Mesodermal cell (in vitro differentiated cells): ENCODE results near the gene AGER.
"Not testable (repeated sequence)": the region's sequence is repeated elsewhere in the genome, so short reads cannot be mapped to it uniquely, and the experiment has no call there.

Experiments
- H3K27ac ChIP-seq: 2 replicates; pipeline ENCODE4 v1.7.0; 2013; ENCODE audit warnings: mild to moderate bottlenecking, low read depth, low read length, moderate library complexity; ENCODE audit not compliant: severe bottlenecking
- H3K36me3 ChIP-seq: 2 replicates; pipeline ENCODE4 v1.7.1; 2013; ENCODE audit warnings: mild to moderate bottlenecking, low read length, moderate library complexity; ENCODE audit not compliant: control insufficient read depth, insufficient read depth
- H3K4me1 ChIP-seq: one replicate; pipeline ENCODE4 v1.7.1; 2013; ENCODE audit warnings: mild to moderate bottlenecking, low read length; ENCODE audit not compliant: insufficient read depth, control insufficient read depth, poor library complexity, severe bottlenecking
- H3K4me3 ChIP-seq: 2 replicates; pipeline ENCODE4 v1.7.0; 2013; ENCODE audit warnings: low read length, control low read depth, mild to moderate bottlenecking; ENCODE audit not compliant: insufficient read depth, poor library complexity, severe bottlenecking; ENCODE audit errors: extremely low read depth
- H3K9me3 ChIP-seq: 2 replicates; pipeline ENCODE4 v1.7.1; 2013; ENCODE audit warnings: mild to moderate bottlenecking, low read length, moderate library complexity; ENCODE audit not compliant: control insufficient read depth
- WGBS, 2 experiments: methylation state at CpG; one replicate each; pipeline ENCODE4 v1.1.5; 2013; ENCODE audit warnings: missing lambda C conversion rate in 2 of 2; ENCODE audit not compliant: insufficient coverage in 2 of 2; 5-methylcytosine and 5-hydroxymethylcytosine counted together

Gene AGER

DNA sequence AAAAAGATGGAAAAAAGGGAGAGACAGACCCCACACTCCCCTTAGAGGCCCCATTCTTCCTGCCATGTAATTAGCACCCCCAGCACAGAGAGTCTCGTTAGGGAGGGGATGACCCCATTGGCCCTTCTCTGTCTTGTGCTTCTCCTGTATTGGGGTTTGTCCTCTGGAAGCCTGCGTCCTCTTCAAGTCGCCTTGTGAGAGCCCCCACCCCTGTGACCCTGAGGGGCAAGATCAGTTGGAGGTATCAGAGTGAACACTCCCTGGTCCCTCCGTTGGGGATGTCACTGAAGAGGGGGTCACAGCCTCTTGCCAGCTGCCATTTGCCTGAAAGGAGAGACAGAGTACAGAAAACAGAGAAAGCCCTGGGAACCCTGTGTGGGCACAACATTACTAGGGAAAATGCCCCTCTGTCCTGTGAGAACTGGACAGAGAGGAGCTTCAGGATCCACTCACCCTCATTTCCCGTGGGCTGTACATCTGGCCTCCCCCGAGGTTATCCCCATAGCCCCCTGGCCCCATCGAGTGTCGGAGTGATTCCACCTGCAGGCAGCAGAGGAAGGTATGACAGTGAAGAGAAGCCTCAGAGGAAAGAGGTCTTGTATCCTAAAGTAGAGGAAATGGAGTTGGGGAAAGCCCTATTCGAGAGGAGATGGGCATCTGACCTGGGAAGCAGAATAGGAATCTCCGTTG, 2.2 kb upstream of the AGER start:
- not testable (repeated sequence) for H3K9me3 ChIP-seq, H3K4me3 ChIP-seq
- Histone ChIP-seq H3K36me3 (peaks cover 64% of the 10 kb centered on the region), H3K4me1 (peaks cover 33% of the 10 kb centered on the region), H3K27ac (peak overlapping the region; percentile 41)
- 86 to 98% methylated on average over 4 to 9 of the region's 10 CpGs for WGBS, 2 experiments

DNA sequence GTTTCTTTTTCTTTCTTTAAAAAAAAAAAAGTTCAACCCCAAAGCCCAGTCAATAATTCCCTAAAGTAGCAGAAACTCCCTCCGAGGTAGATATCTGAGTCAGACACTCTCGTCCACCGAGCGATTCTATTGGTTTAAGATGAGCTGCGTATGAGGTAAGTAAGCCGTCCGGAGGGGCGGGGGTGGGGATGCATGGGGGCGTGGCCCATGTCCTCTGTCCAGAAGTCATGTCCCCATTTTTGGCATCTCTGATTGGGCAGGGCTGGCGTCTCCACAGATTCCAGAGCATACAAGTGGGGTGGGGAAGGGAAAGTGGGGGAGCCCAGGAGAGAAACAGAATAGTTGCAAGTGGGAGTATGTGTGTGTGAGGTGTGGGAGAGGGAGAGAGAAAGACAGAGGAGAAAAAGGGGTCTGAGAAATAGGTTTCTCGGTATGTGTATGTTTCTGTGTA, 1.7 kb upstream of the AGER start:
- WGBS, 2 experiments, result 35% methylated on average over 4 to 9 of the region's 11 CpGs
- peaks cover 27% of the 10 kb centered on the region for H3K4me1 ChIP-seq
- H3K27ac ChIP-seq, result peak overlapping the region; percentile 41
- H3K9me3 ChIP-seq, result not testable (repeated sequence)
- H3K4me3 ChIP-seq, result peak overlapping the region; percentile 5
- H3K36me3 ChIP-seq, result peaks cover 70% of the 10 kb centered on the region

DNA sequence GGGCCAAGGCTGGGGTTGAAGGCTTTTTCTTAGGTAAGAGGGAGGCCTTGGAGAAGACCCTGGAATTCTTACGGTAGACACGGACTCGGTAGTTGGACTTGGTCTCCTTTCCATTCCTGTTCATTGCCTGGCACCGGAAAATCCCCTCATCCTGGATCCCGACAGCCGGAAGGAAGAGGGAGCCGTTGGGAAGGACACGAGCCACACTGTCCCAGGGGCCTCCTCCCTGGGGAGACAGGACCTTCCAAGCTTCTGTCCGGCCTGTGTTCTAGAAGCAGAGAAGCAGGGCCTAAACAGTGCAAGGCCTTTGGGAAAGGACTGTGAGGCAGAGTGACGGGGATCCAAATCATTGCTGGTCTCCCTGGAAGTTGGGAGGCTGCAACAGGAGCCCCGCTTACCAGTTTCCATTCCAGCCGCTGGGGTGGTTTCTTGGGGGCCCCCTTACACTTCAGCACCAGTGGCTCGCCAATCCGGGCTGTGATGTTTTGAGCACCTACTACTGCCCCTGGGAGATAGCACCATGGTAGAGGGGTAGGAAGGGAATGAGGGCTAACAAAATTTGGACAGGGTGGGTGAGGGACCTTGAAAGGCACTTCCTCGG, 470 bp downstream of the AGER start:
- WGBS, 2 experiments, result 89 to 96% methylated on average over 14 to 15 of the region's 15 CpGs
- H3K4me1 ChIP-seq, result peaks cover 31% of the 10 kb centered on the region
- H3K27ac ChIP-seq, result peak overlapping the region; percentile 29
- H3K36me3 ChIP-seq, result peaks cover 76% of the 10 kb centered on the region
- H3K9me3 ChIP-seq, result no peaks in the 10 kb centered on the region
- H3K4me3 ChIP-seq, result no peak overlapping the region

DNA sequence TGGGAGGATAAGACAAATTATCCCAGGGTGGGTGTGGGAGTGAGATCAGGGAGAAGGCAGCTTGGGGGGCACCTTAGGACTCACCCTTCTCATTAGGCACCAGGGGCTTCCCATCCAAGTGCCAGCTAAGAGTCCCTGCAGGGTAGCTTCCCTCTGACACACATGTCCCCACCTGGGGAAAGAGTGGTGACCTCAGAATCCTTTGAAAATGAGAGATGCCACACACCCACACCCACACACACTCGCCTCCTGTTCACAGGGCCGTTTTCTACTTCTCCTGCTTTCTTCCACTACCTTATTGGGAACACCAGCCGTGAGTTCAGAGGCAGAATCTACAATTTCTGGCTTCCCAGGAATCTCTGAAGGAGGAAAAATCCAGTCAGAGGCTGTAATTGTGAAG, 1.0 kb downstream of the AGER start:
- no peak overlapping the region for H3K4me3 ChIP-seq
- H3K4me1 ChIP-seq, result peaks cover 27% of the 10 kb centered on the region
- H3K36me3 ChIP-seq, result peaks cover 71% of the 10 kb centered on the region
- H3K9me3 ChIP-seq, result no peaks in the 10 kb centered on the region
- peak overlapping the region; percentile 29 for H3K27ac ChIP-seq
- 80 to 100% methylated on average over 1 of the region's 3 CpGs for WGBS, 2 experiments

DNA sequence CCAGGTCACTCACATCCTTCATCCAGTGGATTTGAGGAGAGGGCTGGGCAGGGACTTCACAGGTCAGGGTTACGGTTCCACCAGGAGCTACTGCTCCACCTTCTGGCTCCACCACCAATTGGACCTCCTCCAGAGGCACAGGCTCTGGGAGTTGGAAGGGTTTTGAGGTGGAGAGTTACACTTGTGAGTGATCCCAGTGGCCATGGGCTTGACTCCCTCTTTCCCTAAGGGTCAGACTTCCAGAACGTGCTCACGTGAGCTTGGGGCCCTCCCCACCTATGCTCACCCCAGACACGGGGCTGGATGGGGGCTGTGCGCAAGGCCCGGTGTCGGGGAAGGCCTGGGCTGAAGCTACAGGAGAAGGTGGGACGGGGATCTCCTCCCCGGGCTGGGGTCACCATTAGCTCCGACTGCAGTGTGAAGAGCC, 1.5 kb downstream of the AGER start:
- 96 to 98% methylated on average over 7 to 8 of the region's 10 CpGs for WGBS, 2 experiments
- Histone ChIP-seq H3K9me3 (no peaks in the 10 kb centered on the region), H3K27ac (no peak overlapping the region), H3K4me3 (no peak overlapping the region), H3K4me1 (peaks cover 24% of the 10 kb centered on the region), H3K36me3 (peaks cover 66% of the 10 kb centered on the region)

DNA sequence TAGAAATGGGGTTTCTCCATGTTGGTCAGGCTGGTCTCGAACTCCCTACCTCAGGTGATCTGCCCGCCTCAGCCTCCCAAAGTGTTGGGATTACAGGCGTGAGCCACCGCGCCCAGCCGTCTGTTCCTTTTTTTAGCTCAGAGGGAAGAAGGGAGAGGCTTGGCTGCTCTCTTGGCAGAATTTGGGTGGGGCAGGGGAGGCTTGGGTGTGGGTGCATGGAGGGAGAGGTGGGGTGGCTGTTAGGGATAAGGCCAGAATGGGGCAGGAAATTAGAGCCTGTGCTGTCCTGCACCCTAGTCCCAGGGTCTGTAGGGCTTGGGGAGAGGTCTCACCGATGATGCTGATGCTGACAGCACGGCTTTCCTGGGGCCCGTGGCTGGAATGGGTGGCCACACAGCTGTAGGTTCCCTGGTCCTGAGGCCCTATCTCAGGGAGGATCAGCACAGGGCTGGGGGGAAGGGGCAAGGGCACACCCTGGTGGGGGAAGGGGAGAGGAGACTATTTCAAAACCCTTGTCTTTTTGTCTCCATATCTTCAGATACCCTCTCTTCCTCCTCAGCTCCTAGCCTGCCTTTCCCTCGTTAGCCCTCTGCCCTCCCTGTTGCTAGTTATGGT, 2.0 kb downstream of the AGER start:
- 90 to 95% methylated on average over 8 to 10 of the region's 10 CpGs for WGBS, 2 experiments
- H3K36me3 ChIP-seq, result peaks cover 61% of the 10 kb centered on the region
- no peaks in the 10 kb centered on the region for H3K9me3 ChIP-seq
- H3K27ac ChIP-seq, result no peak overlapping the region
- H3K4me1 ChIP-seq, result peaks cover 20% of the 10 kb centered on the region
- H3K4me3 ChIP-seq, result no peak overlapping the region

DNA sequence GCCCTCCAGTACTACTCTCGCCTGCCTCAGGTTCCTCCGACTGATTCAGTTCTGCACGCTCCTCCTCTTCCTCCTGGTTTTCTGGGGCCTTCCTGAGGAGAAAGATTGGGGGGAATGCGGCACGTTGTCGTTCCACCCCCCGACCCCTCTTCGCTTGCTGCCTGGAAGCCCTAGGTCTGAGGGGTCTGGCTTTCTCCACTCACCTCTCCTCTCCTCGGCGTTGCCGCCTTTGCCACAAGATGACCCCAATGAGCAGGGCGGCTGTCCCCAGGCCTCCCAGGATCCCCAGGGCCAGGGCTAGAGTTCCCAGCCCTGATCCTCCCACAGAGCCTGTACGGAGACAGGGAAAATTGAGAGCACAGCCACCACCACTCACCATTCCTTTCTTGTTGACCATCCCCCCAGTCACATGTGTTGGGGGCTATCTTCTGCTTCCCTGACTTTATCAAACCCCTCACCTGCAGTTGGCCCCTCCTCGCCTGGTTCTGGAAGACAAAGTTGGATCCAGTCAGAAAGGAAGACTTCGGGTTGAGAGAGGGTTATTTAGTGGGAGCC, 2.8 kb downstream of the AGER start:
- peak overlapping the region; percentile 16 for H3K27ac ChIP-seq
- WGBS, 2 experiments, result 90 to 98% methylated on average over 8 to 11 of the region's 15 CpGs
- H3K4me3 ChIP-seq, result no peak overlapping the region
- H3K36me3 ChIP-seq, result peaks cover 53% of the 10 kb centered on the region
- no peaks in the 10 kb centered on the region for H3K9me3 ChIP-seq
- H3K4me1 ChIP-seq, result peaks cover 19% of the 10 kb centered on the region

DNA sequence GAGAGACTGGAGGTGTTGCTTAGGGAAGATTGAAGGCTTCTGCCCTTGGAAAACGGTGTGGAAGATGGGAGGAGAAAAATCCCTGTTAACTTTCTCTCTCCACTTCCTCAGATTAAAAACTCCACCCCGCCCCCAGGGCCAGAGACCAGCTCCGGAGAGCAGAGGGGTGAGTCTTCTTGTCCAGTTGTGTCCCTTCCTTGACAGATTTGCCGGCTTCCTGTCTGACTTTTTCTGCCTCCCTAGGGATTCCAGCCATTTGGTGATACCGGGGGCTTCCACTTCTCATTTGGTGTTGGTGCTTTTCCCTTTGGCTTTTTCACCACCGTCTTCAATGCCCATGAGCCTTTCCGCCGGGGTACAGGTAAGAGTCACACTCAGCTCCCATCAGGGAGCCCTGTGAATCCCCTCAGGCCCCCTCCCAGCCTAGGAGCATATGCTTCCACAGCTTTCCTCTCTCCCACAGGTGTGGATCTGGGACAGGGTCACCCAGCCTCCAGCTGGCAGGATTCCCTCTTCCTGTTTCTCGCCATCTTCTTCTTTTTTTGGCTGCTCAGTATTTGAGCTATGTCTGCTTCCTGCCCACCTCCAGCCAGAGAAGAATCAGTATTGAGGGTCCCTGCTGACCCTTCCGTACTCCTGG, 4.2 kb downstream of the AGER start:
- Histone ChIP-seq H3K9me3 (no peaks in the 10 kb centered on the region), H3K27ac (no peak overlapping the region), H3K36me3 (peaks cover 48% of the 10 kb centered on the region), H3K4me1 (peaks cover 15% of the 10 kb centered on the region), H3K4me3 (no peak overlapping the region)
- WGBS, 2 experiments, result 93 to 95% methylated on average over 4 to 7 of the region's 10 CpGs

DNA sequence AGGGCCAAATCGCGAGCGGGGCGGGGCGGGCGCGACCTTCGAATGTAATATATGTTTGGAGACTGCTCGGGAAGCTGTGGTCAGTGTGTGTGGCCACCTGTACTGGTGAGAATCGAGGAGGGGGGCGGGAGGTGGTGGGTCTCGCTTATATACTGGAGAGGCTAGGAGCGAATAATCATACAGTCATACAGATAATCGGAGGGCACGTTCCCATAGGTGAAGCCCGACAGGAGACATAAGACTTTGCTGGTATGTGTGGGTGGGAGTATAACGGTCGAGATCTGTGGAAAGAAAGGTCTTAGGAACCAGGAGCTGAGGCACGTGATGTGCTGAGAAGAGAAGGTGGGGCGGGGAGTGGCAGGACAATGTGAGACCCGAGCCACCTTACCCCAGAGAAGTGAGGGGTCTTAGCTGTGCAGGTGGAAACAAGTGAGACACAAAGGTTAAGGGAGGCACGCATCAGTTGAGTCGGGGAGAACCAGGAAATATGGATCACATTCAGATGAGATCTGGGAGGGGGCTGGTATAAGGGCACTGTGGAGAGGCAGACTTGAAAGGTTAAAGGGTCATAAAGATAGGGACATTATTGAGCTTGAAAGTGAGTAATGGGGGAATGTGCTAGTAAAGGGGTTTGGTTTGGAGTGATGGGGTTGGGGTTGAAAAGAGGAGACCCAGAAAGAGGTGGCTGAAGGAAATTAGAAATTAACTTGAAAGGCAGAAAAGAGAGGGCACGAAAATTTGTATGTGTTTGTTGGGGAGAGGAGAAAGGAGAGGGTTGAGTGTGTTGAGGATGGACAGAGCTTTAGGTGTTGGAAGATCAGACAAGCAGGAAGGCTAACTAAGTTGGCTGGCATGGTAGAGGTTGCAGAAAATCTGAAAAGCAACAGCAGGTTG, 5.3 kb downstream of the AGER start:
- no peaks in the 10 kb centered on the region for H3K9me3 ChIP-seq
- peak overlapping the region; percentile 99 for H3K4me3 ChIP-seq
- H3K27ac ChIP-seq, result no peak overlapping the region
- peaks cover 22% of the 10 kb centered on the region for H3K4me1 ChIP-seq
- WGBS, 2 experiments, result 8 to 12% methylated on average over 11 of the region's 24 CpGs
- H3K36me3 ChIP-seq, result peaks cover 48% of the 10 kb centered on the region
